ENCODE data around the gene INSRR.

INSRR gene

GRCh38 chr1:156841295-156841855, 17.5 kb downstream of the INSRR start:
- no peaks in the 10 kb centered on the region for H3K36me3 ChIP-seq (ENCODE audit: low read length)
- H3K27ac ChIP-seq (ENCODE audit: low read depth, low read length): no peak overlapping the region
- H3K27me3 ChIP-seq (ENCODE audit: low read length): no peaks in the 10 kb centered on the region
- no peaks in the 10 kb centered on the region for H3K79me2 ChIP-seq (ENCODE audit: insufficient read depth, low read length)
- H3K4me3 ChIP-seq (ENCODE audit: insufficient read depth, low read length, poor library complexity, severe bottlenecking): no peak overlapping the region
- H4K20me1 ChIP-seq (ENCODE audit: low read depth, low read length): no peaks in the 10 kb centered on the region
- TF ChIP-seq, protein P1, sequence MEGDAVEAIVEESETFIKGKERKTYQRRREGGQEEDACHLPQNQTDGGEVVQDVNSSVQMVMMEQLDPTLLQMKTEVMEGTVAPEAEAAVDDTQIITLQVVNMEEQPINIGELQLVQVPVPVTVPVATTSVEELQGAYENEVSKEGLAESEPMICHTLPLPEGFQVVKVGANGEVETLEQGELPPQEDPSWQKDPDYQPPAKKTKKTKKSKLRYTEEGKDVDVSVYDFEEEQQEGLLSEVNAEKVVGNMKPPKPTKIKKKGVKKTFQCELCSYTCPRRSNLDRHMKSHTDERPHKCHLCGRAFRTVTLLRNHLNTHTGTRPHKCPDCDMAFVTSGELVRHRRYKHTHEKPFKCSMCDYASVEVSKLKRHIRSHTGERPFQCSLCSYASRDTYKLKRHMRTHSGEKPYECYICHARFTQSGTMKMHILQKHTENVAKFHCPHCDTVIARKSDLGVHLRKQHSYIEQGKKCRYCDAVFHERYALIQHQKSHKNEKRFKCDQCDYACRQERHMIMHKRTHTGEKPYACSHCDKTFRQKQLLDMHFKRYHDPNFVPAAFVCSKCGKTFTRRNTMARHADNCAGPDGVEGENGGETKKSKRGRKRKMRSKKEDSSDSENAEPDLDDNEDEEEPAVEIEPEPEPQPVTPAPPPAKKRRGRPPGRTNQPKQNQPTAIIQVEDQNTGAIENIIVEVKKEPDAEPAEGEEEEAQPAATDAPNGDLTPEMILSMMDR (IDR thresholded peaks at IDR 0.05; ENCODE audit: insufficient read depth, low read length, poor library complexity, severe bottlenecking): no peak
- H3F3A ChIP-seq (ENCODE audit: insufficient read depth): no peaks in the 10 kb centered on the region
- H3K9ac ChIP-seq (ENCODE audit: low read length): no peak overlapping the region
- no peaks in the 10 kb centered on the region for H3K9me3 ChIP-seq (ENCODE audit: insufficient read depth, low read length)
- H2AFZ ChIP-seq (ENCODE audit: low read depth, low read length, severe bottlenecking): no peak overlapping the region
- H3K4me2 ChIP-seq (ENCODE audit: low read depth, low read length, poor library complexity, severe bottlenecking): no peak overlapping the region
- H3K9me2 ChIP-seq (replicated peaks; ENCODE audit: insufficient read depth, low read length): no peaks in the 10 kb centered on the region

GRCh38 chr1:156840898-156841279, 18.0 kb downstream of the INSRR start:
- Histone ChIP-seq H3K27ac (ENCODE audit: low read depth, low read length) (no peak overlapping the region), H3K79me2 (ENCODE audit: insufficient read depth, low read length) (no peaks in the 10 kb centered on the region), H3F3A (ENCODE audit: insufficient read depth) (no peaks in the 10 kb centered on the region), H4K20me1 (ENCODE audit: low read depth, low read length) (no peaks in the 10 kb centered on the region), H3K9me2 (replicated peaks; ENCODE audit: insufficient read depth, low read length) (no peaks in the 10 kb centered on the region), H3K27me3 (ENCODE audit: low read length) (no peaks in the 10 kb centered on the region), H3K4me2 (ENCODE audit: low read depth, low read length, poor library complexity, severe bottlenecking) (no peak overlapping the region), H2AFZ (ENCODE audit: low read depth, low read length, severe bottlenecking) (no peak overlapping the region), H3K9me3 (ENCODE audit: insufficient read depth, low read length) (no peaks in the 10 kb centered on the region), H3K9ac (ENCODE audit: low read length) (no peak overlapping the region), H3K4me3 (ENCODE audit: insufficient read depth, low read length, poor library complexity, severe bottlenecking) (no peak overlapping the region), H3K36me3 (ENCODE audit: low read length) (no peaks in the 10 kb centered on the region)
- TF ChIP-seq EZH2phosphoT487 (conservative IDR thresholded peaks at IDR 0.05; ENCODE audit: low read length): no peak
- TF ChIP-seq, protein P1 (IDR thresholded peaks at IDR 0.05; ENCODE audit: insufficient read depth, low read length, poor library complexity, severe bottlenecking): no peak

- no peaks in the 10 kb centered on the region for H3K27me3 ChIP-seq (ENCODE audit: low read length)
- no peaks in the 10 kb centered on the region for H4K20me1 ChIP-seq (ENCODE audit: low read depth, low read length)
- H3K4me3 ChIP-seq (ENCODE audit: insufficient read depth, low read length, poor library complexity, severe bottlenecking): no peak overlapping the region
- H3K27ac ChIP-seq (ENCODE audit: low read depth, low read length): no peak overlapping the region
- H2AFZ ChIP-seq (ENCODE audit: low read depth, low read length, severe bottlenecking): no peak overlapping the region
- H3F3A ChIP-seq (ENCODE audit: insufficient read depth): no peaks in the 10 kb centered on the region
- no peak overlapping the region for H3K4me2 ChIP-seq (ENCODE audit: low read depth, low read length, poor library complexity, severe bottlenecking)
- H3K36me3 ChIP-seq (ENCODE audit: low read length): no peaks in the 10 kb centered on the region
- no peak for TF ChIP-seq EZH2phosphoT487 (conservative IDR thresholded peaks at IDR 0.05; ENCODE audit: low read length)
- TF ChIP-seq, protein P1 (IDR thresholded peaks at IDR 0.05; ENCODE audit: insufficient read depth, low read length, poor library complexity, severe bottlenecking): no peak
- H3K79me2 ChIP-seq (ENCODE audit: insufficient read depth, low read length): no peaks in the 10 kb centered on the region
- H3K9me3 ChIP-seq (ENCODE audit: insufficient read depth, low read length): no peaks in the 10 kb centered on the region
- H3K9me2 ChIP-seq (replicated peaks; ENCODE audit: insufficient read depth, low read length): no peaks in the 10 kb centered on the region
- H3K9ac ChIP-seq (ENCODE audit: low read length): no peak overlapping the region
Observed at GRCh38 chr1:156840186-156840897, 18.6 kb downstream of the INSRR start.
